ENCODE results near the gene MFAP2.

MFAP2 gene

DNA sequence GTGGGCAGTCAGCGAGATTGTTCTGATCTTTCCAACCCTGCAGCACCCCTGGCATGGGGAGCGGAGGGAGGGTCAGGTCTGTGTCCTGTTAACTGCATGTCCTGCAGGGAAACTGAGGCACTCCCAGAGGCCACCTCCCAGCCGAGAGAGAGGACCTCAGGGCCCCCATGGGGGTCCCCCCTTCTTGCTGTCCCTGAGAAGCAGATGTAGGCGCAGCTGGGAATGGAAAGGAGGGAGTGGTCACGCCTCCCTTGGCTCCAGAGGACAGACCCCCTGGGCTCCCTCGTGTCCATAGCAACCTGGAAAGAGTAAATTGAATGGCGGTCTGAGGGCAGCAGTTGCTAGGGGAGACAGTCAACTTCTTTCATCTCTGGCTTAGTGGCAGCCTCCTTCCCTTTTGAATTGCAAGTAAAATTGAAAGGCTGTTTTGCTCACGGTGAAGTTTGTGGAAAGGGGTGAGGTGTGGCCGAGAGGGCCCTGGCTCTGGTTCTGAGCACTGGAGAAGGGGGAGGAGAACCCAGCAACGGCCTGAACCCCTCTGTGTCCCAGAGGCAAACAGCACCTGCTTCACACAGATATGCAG lies 53.8 kb downstream of the MFAP2 start:
- DNase-seq: no peak

DNA sequence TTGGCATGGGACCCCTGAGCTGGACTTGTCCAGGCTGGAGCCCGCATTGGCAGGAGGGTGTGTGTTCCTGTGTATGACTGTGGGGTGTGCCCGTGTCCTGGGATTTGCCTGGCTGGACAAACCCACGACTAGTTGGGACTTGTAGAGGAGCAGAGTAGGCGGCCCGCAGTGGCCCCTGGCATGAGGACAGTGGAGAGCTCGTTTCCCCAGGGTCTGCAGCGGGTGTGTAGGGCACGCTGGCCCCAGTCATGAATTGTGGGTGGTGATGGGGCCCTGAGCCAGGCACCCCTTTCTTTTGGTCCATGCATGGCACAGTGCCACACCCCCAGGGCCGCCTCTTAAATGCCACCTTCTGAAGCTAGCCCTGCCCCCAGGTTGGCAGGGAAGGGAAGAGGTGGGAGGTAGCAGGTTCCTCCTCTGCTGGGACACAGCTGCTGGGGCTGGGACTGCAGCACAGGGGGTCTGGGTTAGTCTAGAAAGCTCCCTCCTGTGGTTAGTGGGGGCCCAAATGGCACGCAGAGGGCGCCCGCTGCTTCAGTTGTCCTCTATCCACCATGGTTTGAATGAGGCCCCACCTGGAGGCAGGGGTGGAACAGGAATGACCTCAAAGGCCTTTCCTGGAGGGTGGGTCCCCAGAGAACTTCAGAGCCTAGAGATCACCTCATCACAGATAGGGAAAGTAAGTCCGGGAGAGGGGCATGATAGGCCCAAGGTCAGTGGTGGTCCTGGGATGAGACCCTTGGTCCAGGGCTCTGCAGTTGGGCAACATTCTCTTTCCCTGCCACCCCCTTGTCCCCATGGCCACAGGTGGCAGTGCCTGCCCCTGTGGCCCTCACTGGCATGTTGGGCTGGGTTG lies 54.6 kb downstream of the MFAP2 start:
- no peak for DNase-seq

DNA sequence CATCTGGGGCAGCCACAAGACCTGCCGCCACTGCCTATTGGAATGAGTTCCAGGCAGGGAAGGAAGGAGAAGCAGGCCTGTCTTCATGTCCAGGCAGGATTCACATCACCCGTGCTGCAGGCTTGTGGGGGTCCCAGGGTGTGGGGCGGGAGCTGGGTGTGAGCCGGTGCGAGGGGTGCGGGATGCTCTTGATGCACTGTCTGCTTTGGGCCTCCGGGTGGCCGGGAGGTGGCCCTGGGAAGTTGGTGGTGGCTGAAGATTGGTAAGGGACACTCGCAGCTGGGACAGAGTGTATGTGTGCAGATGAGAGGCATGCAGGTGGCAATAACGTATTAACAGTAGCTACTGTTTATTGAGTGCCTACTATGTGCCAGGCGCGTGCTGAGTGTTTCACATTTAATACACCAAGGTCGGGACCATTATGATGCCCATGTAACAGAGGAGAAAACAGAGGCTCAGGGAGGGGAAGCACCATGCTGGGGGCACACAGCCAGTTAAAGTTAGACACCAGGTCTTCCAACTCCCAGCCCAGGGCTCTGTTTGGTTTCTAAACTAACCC lies 55.4 kb downstream of the MFAP2 start:
- no peak for DNase-seq

All from activated T-cell treated with anti-CD3 and anti-CD28 coated beads, Interleukin-2, amount 50 U/mL, for 48 hours (primary cell).